Measurements from ENCODE around the gene CHRND.
A peak's percentile ranks its signal among the peaks of the same experiment; 100 is the strongest.
"Not testable (repeated sequence)": the region's sequence is repeated elsewhere in the genome, so short reads cannot be mapped to it uniquely, and the experiment has no call there.

The CHRND gene

DNA sequence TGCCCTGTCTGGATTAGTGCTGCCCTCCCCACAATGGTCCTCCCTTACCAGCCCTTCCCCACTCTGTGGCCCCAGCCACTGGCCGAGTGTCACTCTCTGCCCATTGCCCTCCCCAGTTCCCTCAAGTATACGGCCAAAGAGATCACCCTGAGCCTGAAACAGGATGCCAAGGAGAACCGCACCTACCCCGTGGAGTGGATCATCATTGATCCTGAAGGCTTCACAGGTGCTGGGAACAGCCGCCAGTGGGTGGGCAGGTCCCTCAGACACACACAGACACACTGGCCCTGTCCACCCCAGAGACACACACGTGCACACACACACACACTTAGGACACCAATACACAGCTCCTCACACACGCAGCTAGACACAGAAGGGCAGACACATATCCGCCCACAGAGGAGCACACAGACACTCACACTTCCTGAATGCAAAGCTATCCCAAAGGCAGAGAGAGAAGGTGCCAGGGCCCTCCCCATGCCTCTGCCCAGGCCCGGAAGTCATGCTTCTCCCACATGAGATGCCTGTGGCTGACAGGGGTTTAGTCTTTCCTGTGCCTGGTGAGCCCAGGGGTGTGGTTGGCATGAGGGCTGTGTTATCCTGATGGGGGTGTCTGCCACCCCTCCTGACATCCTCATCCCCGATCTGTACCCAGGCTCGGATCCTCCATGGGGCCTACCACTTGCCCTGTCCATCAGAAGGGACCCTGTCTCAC is 2.9 kb downstream of the CHRND start:
- DNase-seq: no peak

DNA sequence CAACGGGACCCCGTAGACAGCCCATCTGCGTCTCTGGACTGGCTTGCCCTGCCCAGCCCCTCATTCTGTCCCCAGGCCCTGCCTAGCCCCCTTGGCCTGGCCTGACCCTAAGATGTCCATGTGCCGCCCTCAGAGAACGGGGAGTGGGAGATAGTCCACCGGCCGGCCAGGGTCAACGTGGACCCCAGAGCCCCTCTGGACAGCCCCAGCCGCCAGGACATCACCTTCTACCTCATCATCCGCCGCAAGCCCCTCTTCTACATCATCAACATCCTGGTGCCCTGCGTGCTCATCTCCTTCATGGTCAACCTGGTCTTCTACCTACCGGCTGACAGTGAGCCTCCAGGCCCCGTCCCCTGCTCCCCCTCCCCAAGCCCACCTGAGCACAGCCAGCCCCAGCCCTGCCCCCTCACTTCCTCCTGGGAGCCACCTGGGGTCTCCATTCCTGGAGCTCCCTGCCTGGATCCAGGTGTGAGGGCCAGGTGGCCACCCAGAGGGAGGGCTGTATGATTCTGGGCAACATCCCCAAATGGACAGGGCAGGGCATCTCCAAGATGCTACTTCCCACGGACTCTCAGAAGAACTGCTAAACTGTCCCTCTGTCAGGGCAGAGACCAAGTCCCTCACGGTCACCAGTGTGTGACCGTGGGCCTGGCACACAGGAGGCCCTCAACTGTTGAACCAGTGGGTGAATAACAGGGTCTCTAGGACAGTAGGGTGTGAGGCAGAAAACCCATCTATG is 4.0 kb downstream of the CHRND start:
- DNase-seq: no peak

DNA sequence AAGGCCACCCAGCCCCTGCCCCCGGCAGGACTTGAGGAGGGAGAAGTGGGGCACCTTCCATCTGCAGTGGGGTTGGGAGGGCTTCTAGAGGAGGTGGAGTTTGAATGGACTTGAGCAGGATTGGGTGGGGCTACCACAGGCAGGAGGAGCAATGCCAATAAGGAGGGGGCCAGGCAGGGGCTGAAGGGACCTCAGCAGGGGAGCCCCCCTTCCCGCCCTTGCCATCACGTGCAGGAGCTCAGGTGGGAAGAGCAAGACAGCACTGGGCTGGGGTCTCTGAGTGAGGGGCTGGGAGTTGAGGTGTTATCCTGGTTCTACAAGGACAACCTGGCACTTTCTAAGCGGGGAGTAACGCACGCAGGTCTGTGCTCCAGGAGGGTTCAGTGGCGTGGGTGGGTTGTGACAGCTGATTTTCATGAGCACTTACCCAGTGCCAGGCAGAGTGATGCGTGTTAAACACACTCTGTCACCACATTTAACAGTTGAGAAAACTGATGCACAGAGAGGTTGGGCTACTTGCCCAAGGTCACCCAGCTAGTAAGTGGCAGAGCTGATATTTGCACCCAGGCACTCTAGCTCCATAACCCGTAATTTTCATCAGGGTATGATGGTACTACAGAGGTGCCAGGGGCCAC is 4.8 kb downstream of the CHRND start:
- no peak for DNase-seq

DNA sequence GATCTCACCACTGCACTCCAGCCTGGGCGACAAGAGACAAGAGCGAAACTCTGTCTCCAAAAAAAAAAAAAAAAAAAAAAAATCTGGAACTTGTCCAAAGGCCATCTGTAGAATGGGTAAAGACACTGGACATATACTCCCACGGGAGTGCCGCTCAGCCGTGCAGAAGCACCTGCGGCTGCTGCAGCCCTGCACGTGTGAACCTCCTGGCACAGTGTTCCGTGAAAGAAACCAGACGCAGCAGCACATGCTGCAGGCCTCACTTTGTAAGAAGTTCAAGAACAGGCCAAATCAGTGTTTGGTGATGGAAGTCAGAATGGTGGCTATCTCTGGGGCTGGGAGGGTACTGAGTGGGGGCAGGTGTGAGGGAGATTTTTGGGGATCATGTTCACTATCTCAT is 6.5 kb downstream of the CHRND start:
- no peak for DNase-seq

DNA sequence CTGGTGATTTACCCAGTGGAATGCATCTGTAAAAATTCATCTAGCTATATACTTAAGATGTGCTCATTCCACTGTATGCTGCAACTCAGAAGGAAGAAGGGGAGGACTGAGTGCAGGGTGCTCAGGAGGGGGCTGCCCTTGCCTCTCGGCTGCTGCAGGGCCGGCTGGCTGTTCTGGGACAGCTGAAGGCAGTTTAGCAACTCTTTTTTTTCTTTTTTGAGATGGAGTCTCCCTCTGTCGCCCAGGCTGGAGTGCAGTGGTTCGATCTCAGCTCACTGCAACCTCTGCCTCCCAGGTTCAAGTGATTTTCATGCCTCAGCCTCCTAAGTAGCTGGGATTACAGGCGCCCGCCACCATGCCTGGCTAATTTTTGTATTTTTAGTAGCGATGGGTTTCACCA is 6.9 kb downstream of the CHRND start:
- DNase-seq: not testable (repeated sequence)

DNA sequence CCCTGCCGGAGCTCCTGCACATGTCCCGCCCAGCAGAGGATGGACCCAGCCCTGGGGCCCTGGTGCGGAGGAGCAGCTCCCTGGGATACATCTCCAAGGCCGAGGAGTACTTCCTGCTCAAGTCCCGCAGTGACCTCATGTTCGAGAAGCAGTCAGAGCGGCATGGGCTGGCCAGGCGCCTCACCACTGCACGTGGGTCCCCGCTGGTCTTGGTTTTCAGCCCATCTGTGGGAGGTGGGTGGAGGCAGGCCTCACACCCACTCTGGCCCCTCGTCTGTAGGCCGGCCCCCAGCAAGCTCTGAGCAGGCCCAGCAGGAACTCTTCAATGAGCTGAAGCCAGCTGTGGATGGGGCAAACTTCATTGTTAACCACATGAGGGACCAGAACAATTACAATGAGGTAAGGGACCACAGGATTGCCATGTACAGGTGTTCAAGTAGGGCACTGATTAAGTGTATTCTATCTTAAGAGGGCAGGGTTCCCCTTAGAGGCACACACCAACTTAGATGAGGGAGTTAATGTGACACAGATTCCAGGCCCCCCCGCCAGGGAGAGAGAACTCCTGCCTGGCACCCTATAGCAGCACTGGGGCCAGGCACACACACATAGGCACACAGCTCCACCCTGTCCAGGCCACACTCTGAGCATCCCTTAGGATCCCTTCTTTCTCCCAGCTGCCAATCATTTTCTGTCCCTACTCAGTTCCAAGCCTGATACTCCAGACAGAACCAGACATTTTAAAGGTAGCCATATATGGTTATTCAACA is 8.2 kb downstream of the CHRND start:
- no peak for DNase-seq

DNA sequence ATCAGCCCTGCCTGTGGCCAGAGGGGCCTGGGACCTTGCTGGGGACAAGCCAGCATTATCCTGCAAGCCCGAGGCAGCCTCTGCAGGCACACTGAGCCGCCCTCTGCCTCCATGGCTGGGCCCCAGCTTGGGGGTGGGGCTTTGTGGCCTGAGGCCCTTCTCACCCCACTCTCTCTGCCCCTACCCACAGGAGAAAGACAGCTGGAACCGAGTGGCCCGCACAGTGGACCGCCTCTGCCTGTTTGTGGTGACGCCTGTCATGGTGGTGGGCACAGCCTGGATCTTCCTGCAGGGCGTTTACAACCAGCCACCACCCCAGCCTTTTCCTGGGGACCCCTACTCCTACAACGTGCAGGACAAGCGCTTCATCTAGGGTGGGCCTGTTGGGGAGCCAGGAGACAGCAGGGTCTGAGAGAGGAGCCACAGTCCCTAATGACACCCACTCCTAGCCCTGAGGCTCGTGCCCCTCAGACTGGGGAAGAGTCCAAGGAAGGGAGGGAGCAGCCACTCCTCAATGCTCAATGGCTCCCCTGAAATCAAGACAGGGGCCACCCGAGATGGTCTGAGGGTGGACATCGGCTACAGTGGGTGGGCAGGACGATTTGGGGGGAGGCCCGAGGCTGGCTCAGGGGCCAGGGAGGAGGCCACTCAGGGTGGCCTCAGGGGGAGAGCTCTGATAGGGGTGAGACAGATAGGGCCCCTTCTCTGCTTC is 9.1 kb downstream of the CHRND start:
- DNase-seq: no peak

DNA sequence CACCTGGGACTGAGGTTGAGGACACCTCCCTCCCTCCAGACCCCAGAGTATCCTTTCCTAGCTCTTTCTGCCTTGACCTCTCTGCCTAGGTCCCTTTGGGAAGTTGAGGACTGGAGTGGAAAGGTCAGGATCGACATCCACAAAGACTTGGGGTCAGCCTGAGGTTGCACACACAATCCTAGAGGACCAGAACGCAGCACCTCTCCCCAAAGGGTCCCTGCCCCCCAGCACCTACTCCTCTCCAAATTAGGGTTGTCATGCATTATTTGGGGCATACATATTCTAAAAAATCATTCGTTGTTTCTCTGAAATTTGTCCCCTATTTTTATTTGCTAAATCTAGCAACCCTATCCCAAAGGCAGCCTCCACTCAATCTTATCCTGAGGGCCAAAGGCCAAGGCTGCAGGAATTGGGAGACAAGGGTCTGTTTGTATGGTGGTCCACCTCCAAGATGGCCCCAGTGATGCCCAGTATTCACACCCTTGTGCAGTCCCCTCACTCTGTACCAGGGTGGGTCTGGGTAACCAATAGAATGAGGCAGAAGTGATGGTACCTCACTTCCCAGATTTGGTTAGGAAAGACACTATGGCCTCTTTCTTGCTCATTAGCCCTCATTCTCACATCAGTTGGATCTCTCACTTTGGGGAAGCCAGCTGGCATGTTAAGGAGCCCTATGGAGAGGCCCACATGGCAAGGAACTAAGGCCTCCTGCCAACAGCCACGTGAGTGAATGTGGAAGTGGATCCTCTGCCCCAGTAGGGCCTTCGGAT is 10.0 kb downstream of the CHRND start:
- DNase-seq: no peak

DNA sequence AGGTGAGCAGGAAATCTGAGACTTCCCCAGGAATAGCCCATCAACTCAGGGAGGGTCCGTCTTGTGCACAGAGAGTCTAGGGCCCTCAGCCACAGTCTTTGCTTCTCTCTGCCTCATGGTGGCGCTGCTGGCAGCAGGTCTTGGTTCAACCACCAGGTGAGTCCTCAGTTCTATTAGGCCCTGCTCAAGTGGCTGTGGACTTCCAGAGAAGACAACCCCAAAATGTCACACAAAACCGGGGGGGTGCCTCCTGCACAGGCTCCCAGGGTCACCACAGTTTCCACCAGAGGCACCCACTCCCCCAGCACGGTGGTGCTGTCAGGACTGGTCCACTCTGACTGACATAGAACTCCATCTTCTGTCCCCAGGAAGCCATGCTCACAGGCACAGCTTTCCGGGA is 11.1 kb downstream of the CHRND start:
- peak in 1 of 2 experiments; percentile 9 for DNase-seq

DNA sequence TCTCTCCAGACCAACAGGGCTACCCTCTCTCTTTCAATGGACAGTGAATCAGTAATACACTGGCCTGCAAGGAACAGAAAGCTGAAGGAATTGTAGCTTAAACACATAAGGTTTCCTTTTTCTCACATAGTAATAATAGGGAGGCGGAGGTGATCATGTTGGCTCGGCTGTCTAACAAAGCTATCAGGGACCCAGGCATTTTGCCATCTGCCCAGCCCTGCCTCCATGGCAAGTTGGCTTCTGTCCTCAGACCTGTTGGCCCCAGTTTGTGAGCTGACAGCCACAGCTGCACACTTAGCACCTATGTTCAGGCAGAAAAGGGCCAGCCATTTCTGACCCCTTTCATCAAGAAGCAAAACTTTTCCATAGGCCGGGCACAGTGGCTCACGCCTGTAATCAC is 11.5 kb downstream of the CHRND start:
- DNase-seq: no peak

DNA sequence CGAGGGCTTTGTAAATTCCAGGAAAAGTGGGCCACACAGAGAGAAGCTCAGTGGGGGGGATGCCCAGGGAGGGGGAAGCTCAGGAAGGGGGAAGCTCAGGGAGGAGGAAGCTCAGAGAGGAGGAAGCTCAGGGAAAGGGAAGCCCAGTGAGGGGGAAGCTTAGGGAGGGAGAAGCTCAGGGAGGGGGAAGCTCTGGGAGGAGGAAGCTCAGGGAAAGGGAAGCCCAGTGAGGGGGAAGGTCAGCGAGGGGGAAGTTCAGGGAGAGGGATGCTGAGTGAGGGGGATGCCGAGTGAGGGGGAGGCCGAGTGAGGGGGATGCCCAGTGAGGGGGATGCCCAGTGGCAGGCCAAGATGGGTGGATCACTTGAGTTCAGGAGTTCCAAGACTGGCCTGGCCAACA is 12.7 kb downstream of the CHRND start:
- DNase-seq: no peak

DNA sequence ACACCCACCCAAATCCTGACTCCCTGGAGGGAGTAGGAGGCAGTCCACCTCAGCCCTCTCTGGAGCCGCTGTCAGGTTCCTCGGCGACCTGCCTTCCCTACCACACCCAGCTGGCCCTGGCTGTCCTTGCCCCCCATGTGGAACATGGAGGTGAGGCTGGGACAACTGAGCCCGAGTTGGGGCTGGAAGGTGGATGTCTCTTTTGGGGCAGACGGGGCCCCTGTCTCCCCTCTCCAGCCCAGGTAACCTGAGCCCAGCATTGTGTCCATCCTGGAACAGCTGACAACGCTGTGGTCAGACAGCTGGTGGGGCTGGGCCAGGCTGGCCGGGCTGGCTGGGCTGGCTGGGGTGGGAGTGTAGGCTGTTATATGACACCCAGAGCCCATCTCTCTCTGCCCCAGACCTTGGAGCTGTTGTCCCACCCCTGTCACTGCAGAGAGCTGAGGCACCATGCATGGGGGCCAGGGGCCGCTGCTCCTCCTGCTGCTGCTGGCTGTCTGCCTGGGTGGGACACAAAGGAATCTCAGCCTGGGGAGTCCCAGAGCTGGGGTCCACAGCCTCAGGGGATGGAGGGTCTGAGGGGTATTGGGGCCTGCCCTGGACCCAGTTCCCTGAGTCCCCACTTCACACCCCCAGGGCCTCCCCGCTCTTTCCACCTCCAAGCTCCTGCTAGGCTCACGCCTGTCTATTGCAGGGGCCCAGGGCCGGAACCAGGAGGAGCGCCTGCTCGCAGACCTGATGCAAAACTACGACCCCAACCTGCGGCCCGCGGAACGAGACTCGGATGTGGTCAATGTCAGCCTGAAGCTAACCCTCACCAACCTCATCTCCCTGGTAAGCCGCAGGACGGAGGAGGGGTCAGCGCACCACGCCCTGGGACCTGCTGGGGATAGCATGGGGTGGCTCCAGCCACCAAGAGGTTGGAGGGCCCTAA is 13.6 kb downstream of the CHRND start, which contains the start of gene CHRNG:
Gene CHRNG (plus strand): TSS at position 395 of the 934 bp plus-strand sequence. CDS start 56 bp downstream, at position 451.
- DNase-seq: peak in 1 of 2 experiments; percentile 23

DNA sequence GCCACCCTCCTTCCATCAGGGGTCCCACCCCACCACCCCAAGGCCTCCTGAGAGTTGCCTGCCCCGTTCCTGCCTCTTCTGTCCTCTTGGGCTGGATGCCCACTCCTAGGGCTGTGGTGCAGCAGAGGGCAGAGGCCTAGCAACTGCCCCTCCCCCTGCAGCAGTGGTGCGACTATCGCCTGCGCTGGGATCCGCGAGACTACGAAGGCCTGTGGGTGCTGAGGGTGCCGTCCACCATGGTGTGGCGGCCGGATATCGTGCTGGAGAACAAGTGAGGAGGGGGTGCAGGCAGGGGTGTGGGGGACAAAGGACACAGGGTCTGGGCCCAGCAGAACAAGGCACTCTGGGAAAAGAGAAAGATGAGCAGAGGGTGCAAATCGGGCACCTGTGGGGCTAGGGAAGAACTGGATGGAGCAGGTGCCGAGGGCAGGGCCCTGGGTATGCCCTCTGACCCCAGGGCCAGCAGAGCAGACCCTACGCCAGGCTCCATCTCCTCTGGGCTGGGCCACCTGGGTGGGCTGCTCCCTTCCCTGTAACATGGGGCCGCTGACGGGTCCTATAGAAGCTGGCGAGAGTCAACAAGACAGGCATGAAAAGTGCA is 14.6 kb downstream of the CHRND start:
- DNase-seq: no peak

DNA sequence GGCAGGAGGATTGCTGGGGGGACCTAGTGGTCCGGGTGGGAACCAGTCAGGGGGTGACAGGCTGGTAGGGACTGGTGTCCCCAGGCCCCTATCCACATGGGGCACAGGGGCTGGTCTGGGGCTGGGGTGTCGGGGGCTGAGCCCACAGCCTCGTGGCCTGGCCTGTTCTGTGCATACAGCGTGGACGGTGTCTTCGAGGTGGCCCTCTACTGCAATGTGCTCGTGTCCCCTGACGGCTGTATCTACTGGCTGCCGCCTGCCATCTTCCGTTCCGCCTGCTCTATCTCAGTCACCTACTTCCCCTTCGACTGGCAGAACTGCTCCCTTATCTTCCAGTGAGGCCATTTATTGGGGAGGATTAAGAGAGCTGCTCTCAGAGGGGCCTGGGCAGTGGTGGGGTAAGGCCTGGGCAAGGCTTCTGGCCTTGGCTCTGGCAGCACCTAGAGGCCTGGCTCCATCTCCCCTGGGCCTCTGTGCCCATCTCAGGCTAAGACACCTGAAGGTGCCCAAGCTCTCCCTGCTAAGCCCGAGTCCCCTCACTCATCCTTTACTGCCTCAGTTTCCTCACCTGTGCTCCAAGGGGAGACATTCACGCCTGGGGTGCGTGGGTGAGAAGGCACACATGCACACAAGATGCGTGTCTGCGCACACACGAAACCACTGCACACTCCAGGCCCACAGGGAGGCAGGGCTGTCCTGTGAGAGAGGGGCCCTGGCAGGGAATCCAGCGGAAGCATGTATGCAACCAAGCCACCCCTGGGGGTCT is 15.4 kb downstream of the CHRND start:
- no peak for DNase-seq

DNA sequence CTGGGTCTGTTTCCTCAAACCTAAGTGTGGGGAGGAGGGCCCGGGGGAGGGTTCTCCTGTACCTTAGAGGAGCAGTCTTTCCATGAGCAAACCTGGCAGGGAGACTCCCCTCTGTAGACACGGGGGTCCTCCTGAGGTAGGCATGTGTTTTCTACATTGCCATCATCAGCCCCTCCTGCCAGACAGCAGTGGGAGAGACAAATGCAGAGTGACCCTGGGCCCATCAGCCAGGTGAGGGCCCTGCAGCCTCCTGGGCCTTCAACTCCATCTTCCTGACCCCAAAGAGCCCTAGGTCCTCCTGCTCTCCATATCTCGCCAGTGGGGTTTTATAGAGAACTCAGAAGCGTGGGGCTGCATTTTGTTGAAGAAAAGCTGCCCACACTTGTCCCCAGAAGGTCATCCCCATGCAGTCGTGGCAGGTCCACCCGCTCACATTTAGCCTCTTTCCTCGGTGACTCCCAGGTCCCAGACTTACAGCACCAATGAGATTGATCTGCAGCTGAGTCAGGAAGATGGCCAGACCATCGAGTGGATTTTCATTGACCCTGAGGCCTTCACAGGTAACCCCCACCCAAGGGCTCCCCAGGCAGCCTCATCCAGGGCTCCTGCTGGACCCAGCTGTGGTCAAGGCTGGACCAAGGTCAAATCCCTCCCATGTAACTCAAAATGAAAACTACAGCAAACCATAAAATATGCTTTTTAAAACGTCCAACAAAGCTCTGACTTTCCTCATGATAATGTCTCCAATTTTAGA is 16.2 kb downstream of the CHRND start:
- DNase-seq: no peak

DNA sequence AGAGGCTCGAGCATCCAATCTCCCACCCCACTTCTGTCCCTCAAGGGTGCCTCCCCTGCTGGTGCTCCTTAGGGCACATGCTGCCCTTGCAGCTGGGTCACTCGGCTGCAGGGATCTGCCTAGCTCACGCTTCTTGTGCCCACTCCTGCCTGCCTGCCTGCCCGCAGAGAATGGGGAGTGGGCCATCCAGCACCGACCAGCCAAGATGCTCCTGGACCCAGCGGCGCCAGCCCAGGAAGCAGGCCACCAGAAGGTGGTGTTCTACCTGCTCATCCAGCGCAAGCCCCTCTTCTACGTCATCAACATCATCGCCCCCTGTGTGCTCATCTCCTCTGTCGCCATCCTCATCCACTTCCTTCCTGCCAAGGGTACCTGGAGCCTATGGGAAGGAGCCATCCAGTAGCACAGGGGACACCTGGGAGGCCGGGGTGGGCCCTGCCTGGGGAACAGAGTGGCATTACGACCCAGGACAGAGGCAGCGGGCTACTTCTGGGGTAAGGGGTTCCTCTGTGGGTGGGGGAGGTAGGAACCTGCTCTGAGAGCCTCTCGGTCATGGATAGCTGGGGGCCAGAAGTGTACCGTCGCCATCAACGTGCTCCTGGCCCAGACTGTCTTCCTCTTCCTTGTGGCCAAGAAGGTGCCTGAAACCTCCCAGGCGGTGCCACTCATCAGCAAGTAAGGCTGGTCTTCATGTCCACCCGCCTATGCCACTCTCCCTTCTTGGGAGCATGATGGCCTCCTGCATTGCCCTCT is 16.9 kb downstream of the CHRND start:
- DNase-seq: no peak

DNA sequence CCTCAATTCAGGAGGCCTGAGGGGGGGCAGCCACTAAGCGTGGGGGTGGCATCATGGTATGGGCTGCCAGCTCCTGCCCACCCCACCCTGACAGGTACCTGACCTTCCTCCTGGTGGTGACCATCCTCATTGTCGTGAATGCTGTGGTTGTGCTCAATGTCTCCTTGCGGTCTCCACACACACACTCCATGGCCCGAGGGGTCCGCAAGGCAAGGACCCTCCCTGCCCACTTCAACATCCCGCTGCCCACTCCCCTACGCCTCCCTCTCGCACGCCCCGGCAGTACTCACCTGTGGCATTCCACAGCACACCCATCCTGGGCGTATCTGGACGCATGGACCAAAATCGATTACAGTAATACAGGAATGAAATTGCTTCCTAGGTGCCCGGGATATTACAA is 17.5 kb downstream of the CHRND start:
- no peak for DNase-seq
